SK-N-MC (cell line): ENCODE measurements around the gene HKDC1.

ENCODE experiments used
- DNase-seq: peaks from one replicate; pipeline ENCODE4 v3.0.0-alpha.2; 2011; ENCODE audit warnings: low read depth, low spot score
- H3K27ac ChIP-seq: fragments of 200-600 bp; sonication (generic); 2 replicates; pipeline ENCODE4 v1.5.1; 2016; ENCODE audit warnings: mixed run types
- H3K36me3 ChIP-seq: fragments of 200-600 bp; sonication (generic); 2 replicates; pipeline ENCODE4 v1.6.1; 2017; ENCODE audit warnings: antibody characterized with exemption, low read length, mixed read lengths; ENCODE audit not compliant: insufficient read depth
- H3K4me3 ChIP-seq: fragments of 200-600 bp; sonication (generic); 2 replicates; pipeline ENCODE4 v1.5.1; 2016
- H3K9ac ChIP-seq: fragments of 200-600 bp; sonication (generic); 2 replicates; pipeline ENCODE4 v1.8.0; 2017; ENCODE audit warnings: mixed run types, mixed read lengths; ENCODE audit not compliant: insufficient read length
- H3K9me3 ChIP-seq: fragments of 200-600 bp; sonication (generic); 2 replicates; pipeline ENCODE4 v1.6.1; 2017; ENCODE audit warnings: low read depth, mild to moderate bottlenecking, antibody characterized with exemption, low read length, moderate library complexity, mixed read lengths
- EZH2 ChIP-seq: fragments of 200-600 bp; sonication (generic); IDR thresholded peaks from one replicate; pipeline ENCODE4 v1.6.1; 2017; ENCODE audit warnings: antibody characterized with exemption
- FOXP2 ChIP-seq: optimal IDR thresholded peaks from 2 replicates; pipeline ENCODE3; 2011; ENCODE audit warnings: mild to moderate bottlenecking, moderate library complexity; ENCODE audit not compliant: insufficient read depth; ENCODE audit errors: extremely low read length, control extremely low read depth
- POLR2AphosphoS5 ChIP-seq: IDR thresholded peaks from 2 replicates; pipeline ENCODE4 v1.6.1; 2012; ENCODE audit warnings: mild to moderate bottlenecking, low read depth, low read length, borderline replicate concordance

The HKDC1 gene

GRCh38 chr10:69312528-69312927 lies 92.4 kb downstream of the HKDC1 start:
- DNase-seq: no peak
- no peak overlapping the region for H3K4me3 ChIP-seq
- no peaks in the 10 kb centered on the region for H3K9me3 ChIP-seq
- TF ChIP-seq POLR2AphosphoS5: no peak
- no peak for TF ChIP-seq FOXP2
- no peak for TF ChIP-seq EZH2
- H3K36me3 ChIP-seq: no peaks in the 10 kb centered on the region
- H3K9ac ChIP-seq: no peak overlapping the region
- H3K27ac ChIP-seq: no peak overlapping the region

GRCh38 chr10:69315100-69315542 lies 95.0 kb downstream of the HKDC1 start:
- no peak overlapping the region for H3K9ac ChIP-seq

GRCh38 chr10:69315610-69316312 lies 95.6 kb downstream of the HKDC1 start:
- no peak overlapping the region for H3K9ac ChIP-seq
- H3K27ac ChIP-seq: no peak overlapping the region
- DNase-seq: no peak
- TF ChIP-seq FOXP2 (no peak), POLR2AphosphoS5 (no peak), EZH2 (no peak)
- no peak overlapping the region for H3K4me3 ChIP-seq
- no peaks in the 10 kb centered on the region for H3K36me3 ChIP-seq
- no peaks in the 10 kb centered on the region for H3K9me3 ChIP-seq

More at GRCh38 chr10:69315100-69315542, 95.0 kb downstream of the HKDC1 start:
- Histone ChIP-seq H3K27ac (no peak overlapping the region), H3K4me3 (no peak overlapping the region), H3K9me3 (no peaks in the 10 kb centered on the region), H3K36me3 (no peaks in the 10 kb centered on the region)
- TF ChIP-seq EZH2 (no peak), FOXP2 (no peak), POLR2AphosphoS5 (no peak)
- no peak for DNase-seq

GRCh38 chr10:69316313-69317059 lies 96.4 kb downstream of the HKDC1 start:
- Histone ChIP-seq H3K9me3 (no peaks in the 10 kb centered on the region), H3K9ac (no peak overlapping the region), H3K4me3 (no peak overlapping the region), H3K36me3 (no peaks in the 10 kb centered on the region), H3K27ac (no peak overlapping the region)
- no peak for DNase-seq
- no peak for TF ChIP-seq POLR2AphosphoS5
